ENCODE data around the gene ZBTB46. TPM values are rescaled to one million over a fixed set of nuclear protein-coding genes. Genes with fewer than 3 reads are reported as not detected.

The ZBTB46 gene
- total RNA-seq, 1 donor from 2014 or later: 11.7 TPM

DNA sequence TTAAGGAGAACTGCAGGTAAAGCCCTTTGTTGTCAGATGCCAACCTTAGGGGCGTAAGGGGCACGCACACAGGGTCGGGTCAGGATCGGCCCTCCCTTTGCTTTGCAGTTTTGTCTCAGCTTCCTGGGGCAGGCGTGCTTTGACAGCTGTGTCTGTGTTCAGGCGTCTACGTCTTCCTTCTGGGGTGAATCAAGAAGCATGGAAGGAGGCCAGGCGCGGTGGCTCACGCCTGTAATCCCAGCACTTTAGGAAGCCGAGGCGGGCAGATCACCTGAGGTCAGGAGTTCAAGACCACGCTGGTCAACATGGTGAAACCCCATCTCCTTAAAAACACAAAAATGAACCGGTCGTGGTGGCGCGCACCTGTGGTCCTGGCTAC, 121.9 kb downstream of the ZBTB46 start:
- DNase-seq (ENCODE audit: extremely low read depth, low read depth, low spot score): no peak

DNA sequence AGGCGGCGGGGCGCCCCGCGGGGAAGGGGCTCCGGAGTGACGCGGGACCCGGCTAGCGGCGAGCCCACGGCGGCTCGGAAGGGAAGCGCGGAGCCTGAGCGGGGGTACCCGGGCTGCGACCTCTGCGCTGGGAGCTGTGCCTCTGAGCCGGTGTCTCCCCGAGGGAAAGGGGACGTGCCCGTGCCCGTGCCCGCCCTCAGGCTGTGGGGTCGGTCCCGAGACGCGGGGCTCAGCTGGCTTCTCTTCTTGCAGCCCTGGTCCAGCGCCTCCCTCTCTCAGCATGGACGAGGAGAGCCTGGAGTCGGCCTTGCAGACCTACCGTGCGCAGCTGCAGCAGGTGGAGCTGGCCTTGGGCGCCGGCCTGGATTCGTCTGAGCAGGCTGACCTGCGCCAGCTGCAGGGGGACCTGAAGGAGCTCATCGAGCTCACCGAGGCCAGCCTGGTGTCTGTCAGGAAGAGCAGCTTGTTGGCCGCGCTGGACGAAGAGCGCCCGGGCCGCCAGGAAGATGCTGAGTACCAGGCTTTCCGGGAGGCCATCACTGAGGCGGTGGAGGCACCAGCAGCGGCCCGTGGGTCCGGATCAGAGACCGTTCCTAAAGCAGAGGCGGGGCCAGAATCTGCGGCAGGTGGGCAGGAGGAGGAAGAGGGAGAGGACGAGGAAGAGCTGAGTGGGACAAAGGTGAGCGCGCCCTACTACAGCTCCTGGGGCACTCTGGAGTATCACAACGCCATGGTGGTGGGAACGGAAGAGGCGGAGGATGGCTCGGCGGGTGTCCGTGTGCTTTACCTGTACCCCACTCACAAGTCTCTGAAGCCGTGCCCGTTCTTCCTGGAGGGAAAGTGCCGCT, 122.5 kb downstream of the ZBTB46 start:
- DNase-seq (ENCODE audit: extremely low read depth, low read depth, low spot score): no peak

DNA sequence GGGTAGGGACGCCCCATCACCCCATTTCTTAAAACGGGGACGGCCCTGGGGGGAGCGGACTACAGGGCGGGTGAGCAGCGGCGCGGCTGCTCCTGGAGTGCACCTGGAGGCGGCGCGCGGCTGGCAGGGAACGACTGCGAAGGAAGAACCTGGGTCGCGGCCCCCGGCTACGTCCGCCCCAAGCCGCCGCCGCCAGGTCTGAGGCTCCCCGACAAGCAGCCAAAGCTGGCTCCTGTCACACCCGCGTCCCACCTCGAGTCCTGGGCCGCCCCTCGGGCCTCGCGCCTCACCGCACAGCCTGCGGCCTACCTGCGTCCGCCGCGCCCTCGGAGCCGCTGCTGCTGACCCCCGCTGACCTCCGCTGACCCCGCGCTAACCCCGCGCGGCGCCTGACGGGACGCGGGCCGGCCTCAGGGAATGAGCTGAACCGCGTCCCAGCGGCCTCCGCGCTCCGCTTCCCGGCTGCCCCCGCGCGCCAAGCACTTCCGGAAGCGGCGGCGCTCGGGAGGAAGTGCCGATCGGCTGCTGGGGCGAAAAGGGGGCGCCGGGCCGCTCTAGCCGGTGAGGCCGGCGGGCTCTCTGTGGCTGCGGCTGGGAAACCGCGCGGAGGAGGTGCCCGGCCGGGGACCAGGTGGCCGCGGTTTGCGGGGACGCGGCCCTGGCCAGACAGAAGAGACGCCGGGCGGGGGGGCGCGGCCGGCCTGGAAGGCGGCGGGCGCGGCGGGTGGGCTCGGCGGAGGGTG, 123.3 kb downstream of the ZBTB46 start, which contains the start of the genes ARFRP1 and ZGPAT:
Gene ARFRP1, minus strand, starts transcription at position 419 of the 743 bp plus-strand sequence. CDS start 885 bp downstream, outside the sequence.
Gene ZGPAT, plus strand, starts transcription at position 482 of the 743 bp plus-strand sequence. CDS start 542 bp downstream, outside the sequence.
- no peak for DNase-seq (ENCODE audit: extremely low read depth, low read depth, low spot score)

DNA sequence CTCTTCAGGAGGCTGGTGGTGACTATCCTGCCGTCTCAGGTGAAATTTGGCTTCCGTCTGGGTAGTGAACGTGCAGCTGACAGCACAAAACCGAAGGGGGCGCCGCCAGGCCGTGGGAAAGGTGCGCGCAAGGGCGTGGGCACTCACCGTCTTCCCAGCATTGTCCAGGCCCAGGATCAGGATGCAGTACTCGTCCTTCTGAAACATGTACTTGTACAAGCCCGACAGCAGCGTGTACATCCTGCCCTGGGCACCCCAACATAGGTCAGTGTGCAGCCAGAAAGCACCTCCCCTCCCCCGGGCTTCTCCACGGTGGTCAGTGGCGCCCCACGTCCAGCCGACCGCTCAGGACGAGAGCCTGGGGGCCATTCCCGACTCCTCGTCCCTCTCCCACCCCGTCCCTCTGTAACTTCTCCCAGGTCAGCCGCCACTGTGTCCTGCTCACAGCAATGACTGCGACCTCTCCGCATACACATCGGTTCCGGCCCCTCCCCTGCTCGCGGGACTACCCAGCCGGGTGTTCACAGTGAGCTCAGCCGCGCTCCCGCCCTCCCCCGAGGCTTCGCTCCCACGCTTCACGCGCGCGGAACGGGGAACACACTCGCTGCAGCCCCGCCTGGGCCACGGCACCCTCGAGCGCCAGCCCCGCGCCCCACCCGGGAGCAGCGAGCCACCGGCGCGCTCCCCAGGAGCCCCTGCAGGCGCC, 124.1 kb downstream of the ZBTB46 start:
- no peak for DNase-seq (ENCODE audit: extremely low read depth, low read depth, low spot score)

DNA sequence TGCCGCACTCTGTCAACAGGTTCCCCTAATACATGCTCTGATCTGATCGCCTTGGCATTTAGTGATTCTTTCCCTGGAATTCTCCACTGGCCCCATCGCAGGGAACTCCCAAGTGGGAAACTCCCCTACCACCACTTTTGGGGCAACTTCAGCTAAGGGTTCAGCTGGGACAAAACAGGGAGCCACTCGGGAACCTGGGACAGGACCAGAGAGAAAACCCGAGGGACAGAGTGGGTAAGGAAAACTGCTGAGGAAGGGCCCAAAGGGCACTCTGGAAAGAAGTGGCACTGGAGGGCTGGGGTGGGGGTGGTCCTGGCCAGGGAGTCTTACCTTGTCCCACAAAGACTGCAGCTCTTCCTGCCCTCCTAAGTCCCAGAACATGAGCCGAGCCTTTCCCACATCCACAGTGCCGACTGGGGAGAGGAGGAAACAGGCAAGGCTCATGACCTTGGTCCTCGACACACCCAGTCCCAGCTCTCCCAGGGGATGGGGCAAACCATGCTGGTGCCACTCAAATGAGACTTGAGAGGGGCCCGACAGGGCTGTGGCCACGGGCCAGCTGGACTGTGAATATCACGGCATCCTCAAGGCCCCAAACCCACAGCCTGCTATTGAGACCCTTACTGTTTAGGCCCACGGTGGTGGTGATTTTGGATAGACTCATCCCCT, 124.9 kb downstream of the ZBTB46 start:
- DNase-seq (ENCODE audit: extremely low read depth, low read depth, low spot score): no peak

DNA sequence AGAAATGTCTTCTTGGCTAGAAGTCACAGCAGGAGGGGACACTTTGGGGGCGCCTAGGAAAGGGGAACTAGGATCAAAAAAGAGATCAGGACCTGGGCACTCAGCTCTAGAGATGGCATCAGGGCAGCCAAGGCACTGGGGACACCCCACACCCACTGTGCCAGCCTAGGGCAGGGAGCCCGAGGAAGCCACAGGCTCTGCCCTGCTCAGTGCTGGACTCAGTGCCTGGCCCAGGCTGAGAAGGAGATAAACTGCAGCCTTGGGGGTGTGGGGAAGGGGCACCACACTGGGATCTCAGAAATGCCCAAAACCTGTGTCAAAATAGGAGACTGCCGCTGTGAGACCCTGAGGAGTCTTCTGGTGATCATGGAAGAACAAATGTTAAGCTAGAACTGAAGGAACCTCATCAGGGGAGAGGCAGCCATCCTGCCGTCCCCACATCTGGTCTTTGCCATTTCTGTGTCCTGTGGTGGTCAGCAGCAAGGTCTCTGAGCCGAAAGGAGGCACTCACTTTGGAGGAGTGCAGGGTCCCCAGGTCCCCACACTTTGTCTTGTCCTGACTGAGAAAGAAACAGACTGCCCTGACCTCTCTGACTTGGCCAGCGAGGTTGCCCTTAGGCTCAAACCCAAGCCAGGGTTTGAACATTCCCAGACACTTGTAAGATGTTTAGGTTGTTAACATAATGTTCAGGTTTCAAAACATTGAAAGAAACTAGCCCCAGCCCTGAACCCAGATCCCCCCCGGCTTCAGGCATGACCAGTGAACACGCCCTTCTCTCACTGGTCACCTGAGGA, 125.6 kb downstream of the ZBTB46 start:
- no peak for DNase-seq (ENCODE audit: extremely low read depth, low read depth, low spot score)

DNA sequence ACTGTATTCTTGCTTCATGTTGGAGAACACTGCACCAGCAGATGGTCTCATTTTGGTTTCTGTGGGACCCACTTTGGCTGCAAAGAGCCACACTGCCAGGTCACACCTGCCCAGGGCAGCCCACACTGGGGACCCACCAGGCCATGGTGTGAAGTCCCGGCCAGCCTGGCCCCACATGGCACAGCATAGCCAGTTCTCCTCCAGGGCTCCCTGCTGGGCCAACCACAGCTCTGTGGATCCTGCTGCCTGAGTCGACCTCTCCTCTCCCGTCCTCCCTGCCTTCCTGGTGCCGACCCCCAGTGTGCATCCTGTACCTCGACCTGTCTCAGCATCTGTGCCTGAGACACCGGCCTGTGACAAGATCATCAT, 126.3 kb downstream of the ZBTB46 start:
- DNase-seq (ENCODE audit: extremely low read depth, low read depth, low spot score): no peak

DNA sequence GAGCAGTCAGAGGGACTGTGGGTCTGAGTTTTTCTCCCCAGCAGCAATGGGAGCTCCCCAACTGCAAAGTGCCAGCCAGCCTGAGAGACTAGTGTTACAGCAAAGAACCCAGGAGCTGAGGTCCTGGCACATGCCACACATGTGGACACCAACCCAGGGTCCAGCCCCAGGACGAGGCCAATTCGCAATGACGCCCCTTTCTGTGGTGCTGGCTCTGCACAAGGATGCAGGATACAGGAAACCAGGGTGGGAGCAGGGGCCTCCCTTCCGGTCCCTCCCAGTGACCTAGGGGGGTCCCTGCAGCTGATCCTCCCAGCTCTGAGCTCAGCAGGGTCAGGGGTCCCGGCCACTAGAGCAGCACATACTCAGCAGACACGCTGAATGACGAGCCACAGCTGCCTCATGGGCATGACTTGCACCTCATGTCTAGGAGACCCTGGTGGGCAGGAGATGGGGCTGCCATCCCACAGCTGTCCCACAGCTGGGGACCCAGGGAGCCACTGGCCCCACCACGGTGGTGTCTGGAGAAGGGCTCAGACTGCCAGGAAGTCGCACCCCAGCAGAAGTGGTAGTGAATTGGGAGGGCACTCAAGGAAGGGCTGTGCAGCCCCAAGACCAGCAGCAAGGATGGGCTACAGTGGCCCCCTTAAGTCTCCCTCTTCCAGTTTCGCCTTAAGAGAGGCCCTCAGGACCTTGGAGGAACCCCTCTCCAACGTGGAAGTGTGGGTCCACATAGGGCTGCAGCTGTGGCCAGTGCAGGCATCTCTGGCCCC, 126.9 kb downstream of the ZBTB46 start:
- DNase-seq (ENCODE audit: extremely low read depth, low read depth, low spot score): no peak

DNA sequence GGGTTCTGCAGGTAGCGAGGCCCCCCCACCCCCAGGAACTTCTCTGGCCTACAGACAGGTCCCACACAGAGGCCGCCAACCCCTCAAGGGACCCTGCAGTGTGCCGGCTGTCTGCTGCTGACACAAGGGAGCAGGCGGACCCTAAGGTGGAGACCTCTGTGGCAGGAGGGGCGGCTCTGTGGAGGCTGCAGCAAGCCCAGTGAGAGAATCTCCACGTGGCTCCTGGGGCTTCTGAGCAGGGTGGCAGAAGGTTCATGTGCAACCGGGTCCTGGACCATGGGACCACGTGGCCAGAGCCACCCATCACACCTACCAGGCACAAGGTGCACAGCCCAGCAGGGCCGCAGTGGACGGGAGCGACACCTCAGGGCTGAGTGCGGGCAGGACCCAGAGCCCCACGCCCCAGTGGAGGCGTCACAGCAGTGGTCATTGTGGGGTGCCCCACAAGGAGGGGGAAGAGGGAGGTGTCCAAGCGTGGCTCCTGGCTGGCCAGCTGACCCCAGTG, 127.5 kb downstream of the ZBTB46 start:
- DNase-seq (ENCODE audit: extremely low read depth, low read depth, low spot score): no peak

DNA sequence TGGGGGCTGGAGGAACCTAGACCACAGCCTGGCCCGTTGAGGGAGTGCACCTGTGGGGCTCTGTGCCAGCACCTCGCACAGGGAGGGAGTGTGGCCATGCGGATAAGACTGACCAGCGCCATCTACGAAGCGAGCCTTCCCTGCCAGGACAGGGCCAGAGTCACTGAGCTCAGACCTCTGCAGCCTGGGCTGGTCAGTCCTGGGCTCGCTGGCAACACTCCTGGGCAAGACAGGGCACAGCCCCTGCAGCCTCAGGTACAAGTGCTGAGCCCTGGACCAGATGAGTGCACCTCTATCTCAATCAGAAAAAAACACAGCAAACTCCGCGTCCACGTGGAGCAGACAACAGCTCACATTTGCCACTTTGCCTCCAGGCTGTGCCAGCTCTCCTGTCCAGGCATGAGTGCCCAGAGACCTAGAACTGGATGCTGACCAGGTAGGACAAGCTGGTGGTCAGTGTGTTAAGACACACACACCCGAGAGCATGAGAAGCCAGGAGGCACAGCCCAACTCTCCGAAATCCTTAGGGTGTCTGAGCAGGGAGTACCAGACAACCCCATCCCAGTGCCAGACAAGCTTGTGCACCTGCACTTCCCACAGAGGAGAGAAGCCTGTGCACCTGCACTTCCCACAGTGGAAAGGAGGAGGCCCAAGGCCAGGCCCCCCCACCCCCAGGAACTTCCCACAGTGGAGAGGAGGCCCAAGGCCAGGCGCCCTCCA, 128.2 kb downstream of the ZBTB46 start:
- DNase-seq (ENCODE audit: extremely low read depth, low read depth, low spot score): no peak

DNA sequence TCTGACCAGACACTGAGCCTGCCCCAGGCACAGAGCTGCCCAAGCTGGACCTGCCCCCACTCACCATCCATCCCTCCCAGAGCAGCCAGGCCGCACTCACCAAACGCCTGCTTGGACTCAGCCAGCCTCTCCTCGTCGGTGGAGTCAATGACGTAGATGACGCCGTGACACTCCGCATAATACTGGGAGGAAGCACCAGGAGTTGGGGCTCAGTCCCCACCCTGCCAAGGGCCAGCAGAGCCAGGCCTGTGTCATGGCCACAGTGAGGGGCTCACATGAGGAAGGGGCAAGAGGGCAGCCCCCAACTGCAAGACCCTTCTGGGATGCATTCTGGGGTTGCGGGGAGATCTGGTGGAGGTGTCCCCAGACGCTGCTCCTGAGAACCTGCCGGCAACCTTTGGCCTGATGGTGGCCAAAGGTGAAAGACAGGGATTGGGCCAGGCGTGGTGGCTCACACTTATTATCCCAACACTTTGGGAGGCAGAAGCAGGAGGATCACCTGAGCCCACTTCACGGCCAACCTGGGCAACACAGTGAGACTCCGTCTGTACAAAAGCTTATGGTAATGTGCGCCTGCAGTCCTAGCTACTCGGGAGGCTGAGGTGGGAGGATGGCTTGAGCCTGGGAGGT, 128.9 kb downstream of the ZBTB46 start:
- DNase-seq (ENCODE audit: extremely low read depth, low read depth, low spot score): no peak

DNA sequence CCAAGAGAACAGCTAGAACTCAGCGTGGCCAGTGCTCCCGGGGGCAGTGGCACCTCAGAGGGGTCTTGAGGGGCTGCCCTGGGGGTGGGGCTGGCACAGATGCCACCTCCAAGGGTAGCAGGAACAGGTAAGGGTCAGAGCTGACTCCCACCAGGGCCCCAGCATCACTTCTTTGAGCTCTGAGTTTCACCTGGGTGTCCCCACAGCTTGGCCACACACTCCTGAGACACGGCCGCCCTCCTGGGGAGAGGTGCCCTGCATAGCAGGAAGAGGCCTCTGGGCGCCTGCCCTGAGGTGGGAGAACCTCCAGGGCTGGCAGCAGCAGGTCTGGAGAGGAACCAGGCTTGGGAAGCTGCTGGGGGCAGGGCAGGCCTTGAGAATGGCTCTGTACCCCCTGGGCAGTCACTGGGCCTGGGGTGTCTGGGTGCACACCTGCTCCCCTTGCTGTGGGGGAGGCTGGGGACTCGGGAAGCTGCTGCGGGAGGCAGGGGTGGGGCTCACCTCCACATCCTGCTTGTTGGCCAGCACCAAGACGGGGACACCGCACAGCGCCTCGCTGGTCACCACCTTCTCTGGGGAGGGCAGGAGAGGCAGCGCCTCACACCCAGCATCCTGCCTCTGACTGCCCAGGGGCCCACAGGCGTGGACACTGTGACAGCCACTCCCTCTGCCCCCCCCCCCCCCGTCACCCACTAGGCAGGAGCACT, 129.6 kb downstream of the ZBTB46 start:
- DNase-seq (ENCODE audit: extremely low read depth, low read depth, low spot score): no peak

DNA sequence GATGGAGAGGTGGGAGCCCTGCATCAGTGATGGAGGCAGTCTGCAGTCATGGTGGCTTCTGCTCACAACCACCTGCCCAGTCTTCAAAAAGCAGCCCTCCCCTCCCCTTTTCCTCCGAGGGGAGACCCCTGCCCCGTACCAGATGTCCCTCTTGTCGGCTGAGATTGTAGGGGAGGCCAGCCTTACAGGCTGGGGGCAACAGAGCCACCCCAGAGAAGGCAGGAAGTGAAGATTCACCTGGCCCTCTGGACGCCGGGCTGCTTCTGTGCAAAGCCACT, 130.1 kb downstream of the ZBTB46 start:
- no peak for DNase-seq (ENCODE audit: extremely low read depth, low read depth, low spot score)

DNA sequence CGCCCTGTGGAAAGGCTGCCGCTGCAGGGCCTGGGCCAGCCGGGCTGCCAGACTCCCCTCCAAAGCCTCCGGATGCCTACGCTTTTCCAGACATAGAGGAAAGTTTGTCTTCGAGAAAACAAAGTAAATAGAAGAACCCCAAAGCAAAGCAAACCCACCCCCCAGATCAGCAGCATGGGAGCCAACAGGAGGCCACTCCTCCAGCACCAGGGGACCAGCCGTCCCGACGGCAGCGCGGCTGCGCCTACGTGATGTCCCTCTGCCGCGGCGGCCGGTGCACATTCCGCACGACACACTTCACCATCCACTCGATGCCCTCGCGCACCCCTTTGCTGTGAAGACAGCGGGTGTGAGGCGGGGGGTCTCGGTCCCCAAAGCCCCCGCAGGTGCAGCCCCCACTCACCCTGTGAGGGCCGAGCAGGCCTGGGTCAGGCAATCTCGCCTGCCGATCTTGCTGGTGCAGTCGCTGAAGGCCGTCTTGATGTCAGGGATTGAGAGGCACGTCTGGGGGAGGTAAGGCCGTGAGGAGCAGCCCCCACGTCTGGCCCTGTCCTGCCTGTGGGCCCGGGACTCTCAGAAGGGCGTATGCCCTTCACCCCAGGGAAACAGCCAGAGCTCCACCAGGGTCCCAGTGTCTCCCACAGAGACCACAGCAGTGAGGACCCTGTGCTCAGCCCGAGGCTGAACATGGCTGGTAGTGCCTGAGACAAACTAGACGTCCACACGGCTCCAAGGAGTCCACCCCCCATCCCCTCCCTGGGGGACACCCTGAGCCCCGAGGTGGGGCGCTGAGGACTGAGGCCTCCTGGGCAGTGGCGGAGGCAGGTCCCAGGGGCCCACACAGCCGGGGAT, 130.6 kb downstream of the ZBTB46 start:
- no peak for DNase-seq (ENCODE audit: extremely low read depth, low read depth, low spot score)

DNA sequence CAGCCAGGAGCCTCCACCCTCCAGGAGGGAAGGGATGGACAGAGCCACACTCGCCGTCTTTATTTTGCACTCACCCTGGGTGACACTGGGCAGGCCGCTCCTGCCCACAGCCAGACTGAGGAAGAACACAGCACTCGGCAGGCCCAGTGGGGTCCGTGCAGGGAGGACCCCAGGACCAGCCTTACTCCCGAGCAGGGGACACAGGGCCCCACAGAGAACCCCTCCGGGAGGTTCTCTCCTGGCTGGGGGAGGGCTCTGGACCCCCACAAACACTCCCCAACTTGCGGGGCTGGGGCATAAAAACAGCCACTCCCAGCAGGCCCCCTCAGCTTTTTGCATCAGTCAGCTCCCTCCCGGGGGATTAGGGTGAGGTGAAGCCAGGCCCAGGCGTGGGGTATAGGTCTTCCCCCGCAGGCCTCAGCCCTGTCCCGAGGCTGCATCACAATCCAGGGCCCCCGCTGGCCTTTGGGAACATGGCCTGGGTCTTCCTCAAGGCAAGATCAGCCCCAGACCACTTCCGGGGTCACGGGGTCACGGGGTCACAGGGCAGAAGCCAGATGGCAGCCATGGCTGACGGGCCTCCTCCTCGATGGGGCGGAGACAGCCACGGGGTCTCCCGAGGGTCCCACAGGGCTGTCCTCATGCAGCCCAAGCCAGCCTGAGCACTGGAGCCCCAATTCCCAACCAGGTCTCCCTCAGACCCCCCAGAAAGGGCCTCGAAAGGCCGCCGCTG, 131.4 kb downstream of the ZBTB46 start:
- DNase-seq (ENCODE audit: extremely low read depth, low read depth, low spot score): no peak
